HepG2 (cell line): ENCODE measurements around the gene RNF149. TPM values are rescaled to one million over a fixed set of nuclear protein-coding genes. Genes with fewer than 3 reads are reported as not detected.

Source experiments
- CEBPB ChIP-seq: IDR thresholded peaks from 2 replicates; pipeline ENCODE4 v1.6.1; 2011; ENCODE audit warnings: low read depth, low read length, improper control_type of control experiment, borderline replicate concordance
- DMTF1 ChIP-seq: sonication (generic); formaldehyde crosslinking; IDR thresholded peaks from 2 replicates; pipeline ENCODE4 v1.4.0; 2020; ENCODE audit warnings: mild to moderate bottlenecking, missing genetic modification reagents
- GABPA ChIP-seq, 2 experiments: IDR thresholded peaks; 2 replicates each; pipeline ENCODE4 v1.6.1; 2011 to 2016; ENCODE audit warnings: low read depth in 2 of 2, low read length in 1 of 2, missing biosample characterization in 1 of 2, missing genetic modification characterization in 1 of 2
- HDAC6 ChIP-seq: fragments of 200-600 bp; sonication (generic); IDR thresholded peaks from 2 replicates; pipeline ENCODE4 v1.7.0; 2017; ENCODE audit warnings: mild to moderate bottlenecking, antibody characterized with exemption, low read length, low read depth
- IKZF5 ChIP-seq: IDR thresholded peaks from 2 replicates; pipeline ENCODE4 v1.6.1; 2018; ENCODE audit warnings: missing genetic modification reagents, mild to moderate bottlenecking, missing compliant biosample characterization
- NFE2L1 ChIP-seq: sonication (generic); formaldehyde crosslinking; IDR thresholded peaks from 2 replicates; pipeline ENCODE4 v1.4.0; 2020; ENCODE audit warnings: missing genetic modification reagents, mild to moderate bottlenecking, borderline replicate concordance
- PAWR ChIP-seq: sonication (generic); formaldehyde crosslinking; IDR thresholded peaks from 2 replicates; pipeline ENCODE4 v1.4.0; 2020; ENCODE audit warnings: missing genetic modification reagents, mild to moderate bottlenecking, borderline replicate concordance
- SKI ChIP-seq: fragments of 450-650 bp; IDR thresholded peaks from one replicate; pipeline ENCODE4 v1.6.1; 2018; ENCODE audit warnings: mild to moderate bottlenecking; ENCODE audit not compliant: partially characterized antibody
- ZNF138 ChIP-seq: sonication (generic); formaldehyde crosslinking; IDR thresholded peaks from 2 replicates; pipeline ENCODE4 v1.5.0; 2020; ENCODE audit warnings: mild to moderate bottlenecking, low read depth, missing genetic modification reagents
- ZNF235 ChIP-seq: sonication (generic); formaldehyde crosslinking; IDR thresholded peaks from 2 replicates; pipeline ENCODE4 v1.8.1; 2023; ENCODE audit warnings: mild to moderate bottlenecking, missing genetic modification reagents, borderline replicate concordance
- ZNF431 ChIP-seq: sonication (generic); formaldehyde crosslinking; IDR thresholded peaks from 2 replicates; pipeline ENCODE4 v1.9.0; 2022; ENCODE audit warnings: missing genetic modification reagents, low read depth, mild to moderate bottlenecking, borderline replicate concordance
- ZNF441 ChIP-seq: sonication (generic); formaldehyde crosslinking; IDR thresholded peaks from 2 replicates; pipeline ENCODE4 v1.7.0; 2021; ENCODE audit warnings: missing genetic modification reagents, borderline replicate concordance
- polyA plus RNA-seq, 8 experiments: library from polyadenylated mRNA; depleted of rRNA in 3 of 8; stranded (reverse) in 7 of 8; unstranded in 1 of 8; fragments of >200 nt; fragmentation: Illumina TruSeq in 4 of 8; extraction: Trizol in 4 of 8; gene quantifications; 2 replicates each; pipeline versions ENCODE4 v1.2.1 to v1.2.3, GENCODE V29; 2011 to 2016; ENCODE audit warnings: low read depth in 4 of 8, missing spikeins in 1 of 8, mixed read lengths in 1 of 8; ENCODE audit not compliant: insufficient read depth in 1 of 8
- total RNA-seq, 5 experiments: library from RNA; depleted of rRNA; stranded (reverse); fragments of >200 nt; fragmentation: Illumina TruSeq; extraction: Trizol; gene quantifications; 2 replicates each; pipeline ENCODE4 v1.2.3, GENCODE V29; 2016; ENCODE audit warnings: low read depth in 1 of 5
- TF ChIP-seq, protein P1 (sequence below): sonication (generic); formaldehyde crosslinking; IDR thresholded peaks from 2 replicates; pipeline ENCODE4 v1.4.0; 2020; ENCODE audit warnings: missing genetic modification reagents
- TF ChIP-seq, protein P2 (sequence below): sonication (generic); formaldehyde crosslinking; IDR thresholded peaks from 2 replicates; pipeline ENCODE4 v1.8.0; 2022; ENCODE audit warnings: missing genetic modification reagents, mild to moderate bottlenecking, inconsistent platforms, borderline replicate concordance
- TF ChIP-seq, protein P3 (sequence below): sonication (generic); formaldehyde crosslinking; IDR thresholded peaks from 2 replicates; pipeline ENCODE4 v1.5.0; 2020; ENCODE audit warnings: missing genetic modification reagents, mild to moderate bottlenecking, borderline replicate concordance
- TF ChIP-seq, protein P4 (sequence below): sonication (generic); formaldehyde crosslinking; IDR thresholded peaks from 2 replicates; pipeline ENCODE4 v1.4.0; 2020; ENCODE audit warnings: missing genetic modification reagents, borderline replicate concordance

RNF149 gene
- total and polyA plus RNA-seq, 2 of the 13 experiments (the other 11 are each of a cell fraction or from before 2014, with no cell fraction given): 87.6 to 109 TPM

DNA sequence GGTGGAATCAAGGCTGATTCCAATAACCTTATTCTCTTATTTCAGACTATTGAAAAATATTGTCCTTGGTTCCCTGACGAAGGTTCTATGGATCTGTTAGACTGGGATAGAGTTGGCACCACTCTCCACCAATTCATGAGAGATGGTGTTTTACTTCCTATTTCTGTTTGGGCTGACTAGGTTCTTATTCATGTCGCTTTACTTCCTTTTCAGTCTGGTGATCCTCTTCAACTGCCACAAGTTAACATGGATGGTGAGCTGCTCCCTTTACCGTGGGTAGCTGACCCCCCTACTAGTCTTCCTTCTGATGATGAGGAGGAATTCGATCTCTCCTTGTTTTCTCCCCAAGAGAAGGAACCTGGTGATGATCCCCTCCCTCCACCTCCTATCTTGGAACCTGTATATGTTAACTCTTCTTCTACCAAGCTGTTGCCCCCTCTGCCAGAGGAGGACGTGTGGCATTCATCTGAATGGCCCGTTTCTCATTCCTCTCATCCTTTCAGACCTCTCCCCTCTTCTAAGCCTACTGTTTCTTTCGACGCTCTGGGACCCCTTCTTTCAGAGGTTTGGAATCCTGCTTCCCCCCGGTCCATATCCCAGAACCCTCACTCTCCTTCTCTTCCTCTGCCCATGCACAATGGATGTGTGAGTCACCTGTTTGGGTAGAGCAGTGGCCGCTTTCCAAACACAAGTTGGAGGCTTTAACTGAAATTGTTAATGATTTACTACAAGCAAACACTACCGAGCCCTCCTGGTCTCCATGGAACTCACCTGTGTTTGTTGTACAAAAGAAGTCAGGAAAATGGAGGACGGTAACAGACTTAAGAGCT, 69.4 kb downstream of the RNF149 start (continued):
- TF ChIP-seq, protein P1, sequence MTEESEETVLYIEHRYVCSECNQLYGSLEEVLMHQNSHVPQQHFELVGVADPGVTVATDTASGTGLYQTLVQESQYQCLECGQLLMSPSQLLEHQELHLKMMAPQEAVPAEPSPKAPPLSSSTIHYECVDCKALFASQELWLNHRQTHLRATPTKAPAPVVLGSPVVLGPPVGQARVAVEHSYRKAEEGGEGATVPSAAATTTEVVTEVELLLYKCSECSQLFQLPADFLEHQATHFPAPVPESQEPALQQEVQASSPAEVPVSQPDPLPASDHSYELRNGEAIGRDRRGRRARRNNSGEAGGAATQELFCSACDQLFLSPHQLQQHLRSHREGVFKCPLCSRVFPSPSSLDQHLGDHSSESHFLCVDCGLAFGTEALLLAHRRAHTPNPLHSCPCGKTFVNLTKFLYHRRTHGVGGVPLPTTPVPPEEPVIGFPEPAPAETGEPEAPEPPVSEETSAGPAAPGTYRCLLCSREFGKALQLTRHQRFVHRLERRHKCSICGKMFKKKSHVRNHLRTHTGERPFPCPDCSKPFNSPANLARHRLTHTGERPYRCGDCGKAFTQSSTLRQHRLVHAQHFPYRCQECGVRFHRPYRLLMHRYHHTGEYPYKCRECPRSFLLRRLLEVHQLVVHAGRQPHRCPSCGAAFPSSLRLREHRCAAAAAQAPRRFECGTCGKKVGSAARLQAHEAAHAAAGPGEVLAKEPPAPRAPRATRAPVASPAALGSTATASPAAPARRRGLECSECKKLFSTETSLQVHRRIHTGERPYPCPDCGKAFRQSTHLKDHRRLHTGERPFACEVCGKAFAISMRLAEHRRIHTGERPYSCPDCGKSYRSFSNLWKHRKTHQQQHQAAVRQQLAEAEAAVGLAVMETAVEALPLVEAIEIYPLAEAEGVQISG: no peak; the same call in 1 of the 2 replicates
- TF ChIP-seq, protein P2, sequence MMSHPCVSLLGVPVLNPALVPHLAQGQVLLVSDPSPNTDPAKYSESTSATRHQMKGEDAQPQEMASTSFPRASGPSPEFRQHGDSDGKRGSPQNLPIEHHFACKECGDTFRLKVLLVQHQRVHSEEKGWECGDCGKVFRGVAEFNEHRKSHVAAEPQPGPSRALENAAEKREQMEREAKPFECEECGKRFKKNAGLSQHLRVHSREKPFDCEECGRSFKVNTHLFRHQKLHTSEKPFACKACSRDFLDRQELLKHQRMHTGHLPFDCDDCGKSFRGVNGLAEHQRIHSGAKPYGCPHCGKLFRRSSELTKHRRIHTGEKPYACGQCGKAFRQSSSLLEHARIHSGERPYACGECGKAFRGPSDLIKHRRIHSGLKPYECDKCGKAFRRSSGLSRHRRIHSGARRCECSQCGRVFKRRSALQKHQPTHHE (CRISPR knock-in tag): no peak; the same call in 1 of the 2 replicates
- TF ChIP-seq, protein P3, sequence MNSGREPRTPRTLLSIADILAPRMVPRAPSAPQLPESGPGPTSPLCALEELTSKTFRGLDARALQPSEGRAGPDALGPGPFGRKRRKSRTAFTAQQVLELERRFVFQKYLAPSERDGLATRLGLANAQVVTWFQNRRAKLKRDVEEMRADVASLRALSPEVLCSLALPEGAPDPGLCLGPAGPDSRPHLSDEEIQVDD: no peak
- TF ChIP-seq HDAC6 (no peak), ZNF431 (no peak), GABPA (IDR thresholded peaks at IDR 0.05; ENCODE audit: low read depth, low read length) (no peak), GABPA (CRISPR knock-in tag; IDR thresholded peaks at IDR 0.05; ENCODE audit: low read depth) (0 out of 2 replicates have a peak, but pooled peaks have one; percentile 4), CEBPB (no peak), NFE2L1 (CRISPR knock-in tag) (no peak), DMTF1 (no peak), PAWR (CRISPR knock-in tag) (no peak), ZNF235 (CRISPR knock-in tag) (no peak), ZNF441 (peak; percentile 60; the same call in 1 of the 2 replicates), SKI (no peak), ZNF138 (CRISPR knock-in tag) (no peak), IKZF5 (no peak; the same call in none of the 2 replicates)
- TF ChIP-seq, protein P4, sequence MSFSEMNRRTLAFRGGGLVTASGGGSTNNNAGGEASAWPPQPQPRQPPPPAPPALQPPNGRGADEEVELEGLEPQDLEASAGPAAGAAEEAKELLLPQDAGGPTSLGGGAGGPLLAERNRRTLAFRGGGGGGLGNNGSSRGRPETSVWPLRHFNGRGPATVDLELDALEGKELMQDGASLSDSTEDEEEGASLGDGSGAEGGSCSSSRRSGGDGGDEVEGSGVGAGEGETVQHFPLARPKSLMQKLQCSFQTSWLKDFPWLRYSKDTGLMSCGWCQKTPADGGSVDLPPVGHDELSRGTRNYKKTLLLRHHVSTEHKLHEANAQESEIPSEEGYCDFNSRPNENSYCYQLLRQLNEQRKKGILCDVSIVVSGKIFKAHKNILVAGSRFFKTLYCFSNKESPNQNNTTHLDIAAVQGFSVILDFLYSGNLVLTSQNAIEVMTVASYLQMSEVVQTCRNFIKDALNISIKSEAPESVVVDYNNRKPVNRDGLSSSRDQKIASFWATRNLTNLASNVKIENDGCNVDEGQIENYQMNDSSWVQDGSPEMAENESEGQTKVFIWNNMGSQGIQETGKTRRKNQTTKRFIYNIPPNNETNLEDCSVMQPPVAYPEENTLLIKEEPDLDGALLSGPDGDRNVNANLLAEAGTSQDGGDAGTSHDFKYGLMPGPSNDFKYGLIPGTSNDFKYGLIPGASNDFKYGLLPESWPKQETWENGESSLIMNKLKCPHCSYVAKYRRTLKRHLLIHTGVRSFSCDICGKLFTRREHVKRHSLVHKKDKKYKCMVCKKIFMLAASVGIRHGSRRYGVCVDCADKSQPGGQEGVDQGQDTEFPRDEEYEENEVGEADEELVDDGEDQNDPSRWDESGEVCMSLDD (CRISPR knock-in tag): no peak
